ENCODE data around the gene CNN1.
"Not testable (repeated sequence)": the region's sequence is repeated elsewhere in the genome, so short reads cannot be mapped to it uniquely, and the experiment has no call there.

GRCh38 chr19:11573763-11574162, 35.1 kb downstream of the CNN1 start:
- not testable (repeated sequence) for TF ChIP-seq POLR2A, CTCF (IDR thresholded peaks at IDR 0.05)
